ENCODE data around the gene SLC9A6. TPM values are rescaled to one million over a fixed set of nuclear protein-coding genes. Genes with fewer than 3 reads are reported as not detected.

SLC9A6 gene
- total and polyA plus RNA-seq, 2 experiments from 2014 or later = 11.8 to 13.2 TPM

DNA sequence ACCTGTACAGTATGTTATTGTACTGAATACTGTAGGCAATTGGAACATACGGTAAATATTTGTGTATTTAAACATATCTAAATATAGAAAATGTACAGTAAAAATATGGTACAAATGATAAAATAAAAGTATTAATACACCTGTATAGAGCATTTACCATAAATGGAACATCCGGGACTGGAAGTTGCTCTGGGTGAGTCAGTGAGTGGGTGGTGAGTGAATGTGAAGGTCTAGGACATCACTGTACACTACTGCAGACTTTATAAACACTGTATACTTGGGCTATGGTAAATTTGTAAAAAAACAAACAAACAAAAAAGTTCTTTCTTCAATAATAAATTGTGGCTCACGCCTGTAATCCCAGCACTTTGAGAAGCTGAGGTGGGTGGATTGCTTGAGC is 109.7 kb downstream of the SLC9A6 start:
- Histone ChIP-seq H3K36me3 (no peaks in the 10 kb centered on the region), H3K27me3 (no peaks in the 10 kb centered on the region), H3K4me3 (no peak overlapping the region), H3K9me3 (ENCODE audit: low read depth) (no peaks in the 10 kb centered on the region), H3K27ac (no peak overlapping the region), H3K4me1 (ENCODE audit: low read depth) (no peaks in the 10 kb centered on the region)
- DNase-seq (ENCODE audit: low read depth in 1 of 2, low spot score in 1 of 2) = no peak
- TF ChIP-seq, protein P1, sequence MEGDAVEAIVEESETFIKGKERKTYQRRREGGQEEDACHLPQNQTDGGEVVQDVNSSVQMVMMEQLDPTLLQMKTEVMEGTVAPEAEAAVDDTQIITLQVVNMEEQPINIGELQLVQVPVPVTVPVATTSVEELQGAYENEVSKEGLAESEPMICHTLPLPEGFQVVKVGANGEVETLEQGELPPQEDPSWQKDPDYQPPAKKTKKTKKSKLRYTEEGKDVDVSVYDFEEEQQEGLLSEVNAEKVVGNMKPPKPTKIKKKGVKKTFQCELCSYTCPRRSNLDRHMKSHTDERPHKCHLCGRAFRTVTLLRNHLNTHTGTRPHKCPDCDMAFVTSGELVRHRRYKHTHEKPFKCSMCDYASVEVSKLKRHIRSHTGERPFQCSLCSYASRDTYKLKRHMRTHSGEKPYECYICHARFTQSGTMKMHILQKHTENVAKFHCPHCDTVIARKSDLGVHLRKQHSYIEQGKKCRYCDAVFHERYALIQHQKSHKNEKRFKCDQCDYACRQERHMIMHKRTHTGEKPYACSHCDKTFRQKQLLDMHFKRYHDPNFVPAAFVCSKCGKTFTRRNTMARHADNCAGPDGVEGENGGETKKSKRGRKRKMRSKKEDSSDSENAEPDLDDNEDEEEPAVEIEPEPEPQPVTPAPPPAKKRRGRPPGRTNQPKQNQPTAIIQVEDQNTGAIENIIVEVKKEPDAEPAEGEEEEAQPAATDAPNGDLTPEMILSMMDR (IDR thresholded peaks at IDR 0.05; ENCODE audit: low read depth, low read length) = no peak

Other genes starting within 250 kb of the SLC9A6 start
- not detected in 2 replicates for gene CT45A3, start 217.2 kb upstream of the SLC9A6 start, total RNA-seq
- gene CT45A3, start 217.2 kb upstream of the SLC9A6 start, polyA plus RNA-seq = not detected in 2 replicates
- not detected in 2 replicates for gene CT45A5, start 199.9 kb upstream of the SLC9A6 start, total RNA-seq
- gene CT45A5, start 199.9 kb upstream of the SLC9A6 start, polyA plus RNA-seq = not detected in 2 replicates
- not detected in 2 replicates for gene CT45A6, start 182.6 kb upstream of the SLC9A6 start, total RNA-seq
- not detected in 2 replicates for gene CT45A6, start 182.6 kb upstream of the SLC9A6 start, polyA plus RNA-seq
- not detected in 2 replicates for gene CT45A2, start 165.4 kb upstream of the SLC9A6 start, total RNA-seq
- gene CT45A2, start 165.4 kb upstream of the SLC9A6 start, polyA plus RNA-seq = not detected in 2 replicates
- gene CT45A7, start 148.2 kb upstream of the SLC9A6 start, total RNA-seq = not detected in 2 replicates
- gene CT45A7, start 148.2 kb upstream of the SLC9A6 start, polyA plus RNA-seq = not detected in 2 replicates
- gene CT45A8, start 130.9 kb upstream of the SLC9A6 start, total RNA-seq = not detected in 2 replicates
- gene CT45A8, start 130.9 kb upstream of the SLC9A6 start, polyA plus RNA-seq = not detected in 2 replicates
- gene CT45A9, start 113.6 kb upstream of the SLC9A6 start, total RNA-seq = not detected in 2 replicates
- gene CT45A9, start 113.6 kb upstream of the SLC9A6 start, polyA plus RNA-seq = not detected in 2 replicates
- not detected in 2 replicates for gene CT45A10, start 92.0 kb upstream of the SLC9A6 start, total RNA-seq
- gene CT45A10, start 92.0 kb upstream of the SLC9A6 start, polyA plus RNA-seq = not detected in 2 replicates
- not detected in 2 replicates for gene SAGE1, start 91.7 kb upstream of the SLC9A6 start, total RNA-seq
- not detected in 2 replicates for gene SAGE1, start 91.7 kb upstream of the SLC9A6 start, polyA plus RNA-seq
- 8.3 and 8.5 TPM in 2 replicates for gene MMGT1, start 11.4 kb upstream of the SLC9A6 start, total RNA-seq
- gene MMGT1, start 11.4 kb upstream of the SLC9A6 start, polyA plus RNA-seq = 9.5 and 10.5 TPM in 2 replicates
- 27.1 and 38.9 TPM in 2 replicates for gene FHL1, start 162.1 kb downstream of the SLC9A6 start, total RNA-seq
- gene FHL1, start 162.1 kb downstream of the SLC9A6 start, polyA plus RNA-seq = 23.5 and 28.8 TPM in 2 replicates

Measured in cardiac muscle cell (in vitro differentiated cells and primary cell).